ENCODE measurements around the gene ARPC5.
"Not testable (repeated sequence)": the region's sequence is repeated elsewhere in the genome, so short reads cannot be mapped to it uniquely, and the experiment has no call there.

The ARPC5 gene

GRCh38 chr1:183635606-183636333 is at the start of gene ARPC5:
Gene ARPC5, minus strand, starts transcription at chr1:183635783. Its CDS starts 124 bp downstream, at chr1:183635659.
- peak; percentile 91 to 93 for DNase-seq

GRCh38 chr1:183685112-183685713 is 49.6 kb upstream of the ARPC5 start:
- DNase-seq, result peak; percentile 33 to 51

- not testable (repeated sequence) for DNase-seq
Measured at GRCh38 chr1:183679363-183679762, 43.8 kb upstream of the ARPC5 start.

GRCh38 chr1:183678819-183679218 is 43.2 kb upstream of the ARPC5 start:
- no peak for DNase-seq

GRCh38 chr1:183676586-183677189 is 41.1 kb upstream of the ARPC5 start:
- no peak for DNase-seq

- DNase-seq, result no peak
Measured at GRCh38 chr1:183675883-183676585, 40.5 kb upstream of the ARPC5 start.

- no peak for DNase-seq
Measured at GRCh38 chr1:183675381-183675780, 39.8 kb upstream of the ARPC5 start.

- DNase-seq, result no peak
Measured at GRCh38 chr1:183674886-183675285, 39.3 kb upstream of the ARPC5 start.

GRCh38 chr1:183674339-183674738 is 38.8 kb upstream of the ARPC5 start:
- DNase-seq, result no peak

- no peak for DNase-seq
Measured at GRCh38 chr1:183673605-183674323, 38.2 kb upstream of the ARPC5 start.

- DNase-seq, result no peak
Measured at GRCh38 chr1:183670169-183670568, 34.6 kb upstream of the ARPC5 start.

- no peak for DNase-seq
Measured at GRCh38 chr1:183656355-183656754, 20.8 kb upstream of the ARPC5 start.

- peak; percentile 56 to 71 for DNase-seq
Measured at GRCh38 chr1:183655562-183656075, 20.0 kb upstream of the ARPC5 start.

GRCh38 chr1:183654706-183655105 is 19.1 kb upstream of the ARPC5 start:
- no peak for DNase-seq

- no peak for DNase-seq
Measured at GRCh38 chr1:183653876-183654451, 18.4 kb upstream of the ARPC5 start.

GRCh38 chr1:183653462-183653794 is 17.8 kb upstream of the ARPC5 start:
- DNase-seq, result no peak

- DNase-seq, result no peak
Measured at GRCh38 chr1:183652547-183653461, 17.2 kb upstream of the ARPC5 start, which contains the start of gene APOBEC4. Gene APOBEC4, minus strand, starts transcription at chr1:183653316. Its CDS starts 4,535 bp downstream, at chr1:183648781.

GRCh38 chr1:183652107-183652506 is 16.5 kb upstream of the ARPC5 start:
- no peak for DNase-seq

- no peak for DNase-seq
Measured at GRCh38 chr1:183651612-183652011, 16.0 kb upstream of the ARPC5 start.

GRCh38 chr1:183648042-183648441 is 12.5 kb upstream of the ARPC5 start:
- no peak for DNase-seq

GRCh38 chr1:183646776-183647175 is 11.2 kb upstream of the ARPC5 start:
- DNase-seq, result no peak

Data from SHP77 (cell line).